SK-MEL-5 (cell line): ENCODE results near the gene EFCAB5. TPM values are rescaled to one million over a fixed set of nuclear protein-coding genes. Genes with fewer than 3 reads are reported as not detected.
"Not testable (repeated sequence)": the region's sequence is repeated elsewhere in the genome, so short reads cannot be mapped to it uniquely, and the experiment has no call there.

ENCODE experiments used
- DNase-seq: peaks from one replicate; pipeline ENCODE4 v3.0.0-alpha.2; 2016; ENCODE audit warnings: low read depth, low spot score
- in situ Hi-C: cut with HindIII; loops from 2 replicates; pipeline ENCODE4 v1.10.0; 2016; ENCODE audit warnings: low sequenced_read_pairs, high pct_unique_total_duplicates, low pct_unique_long_range_greater_than_20kb
- total RNA-seq: library from RNA; depleted of rRNA; stranded (reverse); fragments of >200 nt; shearing (Covaris generic); gene quantifications from 2 replicates; pipeline ENCODE4 v1.2.3, GENCODE V29; 2014

The EFCAB5 gene
- total RNA-seq, 1 experiment from 2014 or later, result 1.8 TPM

DNA sequence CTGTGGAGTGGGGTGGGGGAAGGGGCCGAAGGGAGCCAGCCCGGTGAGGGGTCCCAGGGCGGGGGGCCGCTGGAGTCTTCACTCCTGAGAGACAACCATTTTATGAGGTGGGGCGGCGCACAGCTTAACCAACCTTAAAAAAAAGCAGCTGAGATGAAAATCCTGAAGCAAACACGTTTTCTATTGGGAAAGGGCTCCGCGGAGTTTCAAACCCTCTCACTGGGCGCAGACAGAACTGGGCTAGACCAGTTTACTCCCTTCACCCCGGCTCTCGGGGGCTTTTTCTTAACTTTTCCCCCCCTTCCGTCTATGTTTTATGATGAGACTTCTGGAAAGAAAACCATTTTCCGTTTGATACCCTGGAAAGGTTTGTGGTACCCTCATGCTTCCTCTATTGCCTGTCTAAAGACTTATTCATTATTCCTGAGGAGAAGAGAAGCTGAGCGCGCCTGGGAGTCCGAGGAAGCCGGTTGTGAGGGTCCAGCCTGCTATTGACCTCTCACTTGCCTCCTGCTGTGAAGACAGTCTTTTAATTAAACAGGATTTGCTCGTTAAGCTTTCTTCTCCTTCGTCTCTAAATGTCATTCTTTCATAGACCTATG, 10.9 kb upstream of the EFCAB5 start:
- in situ Hi-C loops, result no loop called here

DNA sequence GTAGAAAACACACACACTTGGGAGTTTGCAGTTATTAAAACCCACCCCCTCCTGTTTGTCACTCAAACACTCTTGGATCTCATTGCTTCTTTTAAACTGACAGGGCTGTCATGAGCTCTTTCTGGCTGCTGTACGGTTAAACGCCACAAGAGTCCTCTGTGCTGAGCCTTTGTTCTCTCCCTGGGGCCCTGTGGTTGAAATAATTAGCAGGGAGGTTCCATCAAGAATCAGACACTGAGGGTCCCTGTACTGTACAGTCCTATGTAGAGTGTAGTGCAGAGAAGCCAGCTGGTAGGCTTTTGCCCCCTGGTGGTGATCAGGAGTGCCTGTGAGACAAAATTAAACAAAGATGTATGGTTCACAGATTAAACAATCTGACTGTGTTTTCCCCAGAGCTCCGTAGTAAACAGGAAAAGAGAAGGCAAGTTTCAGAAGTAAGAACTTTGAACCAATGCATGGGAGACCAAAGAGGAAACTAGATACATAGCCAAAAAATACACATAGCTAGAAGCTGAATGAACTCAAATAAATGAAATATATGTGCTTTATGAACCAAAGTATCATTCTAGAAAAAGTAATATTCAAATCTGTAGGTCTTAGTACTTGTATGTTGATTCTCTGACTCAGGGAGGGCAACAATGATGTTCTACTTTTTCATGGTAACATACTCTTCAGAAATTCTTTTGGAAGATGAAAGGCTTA, 10.1 kb upstream of the EFCAB5 start:
- in situ Hi-C loops, result no loop called here
- DNase-seq, result peak; percentile 99

More for the DNA sequence above, 10.9 kb upstream of the EFCAB5 start:
- DNase-seq, result no peak

DNA sequence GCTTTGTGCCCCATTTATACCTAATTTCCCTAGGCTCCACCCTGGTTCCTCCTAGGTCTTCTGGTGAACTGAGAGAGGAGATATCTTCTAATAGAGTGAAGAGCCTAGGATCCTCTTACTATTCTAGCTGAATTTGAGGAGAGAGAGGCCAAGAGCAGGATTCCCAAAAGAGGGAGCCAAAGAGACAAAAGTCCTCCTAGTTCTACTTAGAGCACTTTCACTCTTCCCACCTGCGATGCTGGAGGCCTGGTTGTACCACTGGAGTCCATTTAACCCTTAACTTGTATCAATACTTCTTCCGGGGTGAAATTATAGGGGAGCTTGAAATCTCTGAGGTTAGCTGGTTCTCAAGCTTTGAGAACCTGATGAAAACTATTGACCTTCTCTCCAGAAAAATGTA, 8.1 kb upstream of the EFCAB5 start:
- DNase-seq, result peak; percentile 80
- in situ Hi-C loops, result no loop called here

DNA sequence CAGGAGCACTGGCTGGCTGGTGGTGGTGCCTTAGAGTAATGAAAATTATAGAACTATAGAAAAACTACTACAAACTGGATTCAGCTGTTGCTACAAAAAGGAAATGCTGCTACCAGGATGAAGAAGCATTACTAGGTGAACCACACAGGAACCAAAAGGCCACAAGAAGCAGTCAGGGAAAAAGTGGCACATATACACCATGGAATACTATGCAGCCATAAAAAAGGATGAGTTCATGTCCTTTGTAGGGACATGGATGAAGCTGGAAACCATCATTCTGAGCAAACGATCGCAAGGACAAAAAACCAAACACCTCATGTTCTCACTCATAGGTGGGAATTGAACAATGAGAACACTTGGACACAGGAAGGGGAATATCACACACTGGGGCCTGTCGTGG, 5.5 kb upstream of the EFCAB5 start:
- in situ Hi-C loops, DNase-seq: not testable (repeated sequence)

DNA sequence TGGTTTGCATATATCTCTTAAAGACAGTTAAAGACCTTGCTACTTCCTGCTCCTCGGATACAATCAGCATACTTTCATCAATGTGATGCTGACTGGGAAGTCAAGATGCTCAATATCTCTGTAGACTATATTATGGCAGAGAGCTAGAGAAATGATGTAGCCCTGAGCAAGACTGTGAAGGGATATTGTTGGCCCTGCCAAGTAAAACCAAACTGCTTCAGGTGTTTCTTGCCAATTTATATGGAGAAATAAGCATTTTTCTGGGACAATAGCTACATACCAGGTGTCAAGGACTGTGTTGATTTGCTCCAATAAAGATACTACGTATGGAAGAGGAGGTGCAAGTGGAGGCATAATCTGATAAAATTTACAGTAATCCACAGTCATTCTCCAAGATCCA, 4.7 kb upstream of the EFCAB5 start:
- in situ Hi-C loops, result no loop called here
- DNase-seq, result no peak

DNA sequence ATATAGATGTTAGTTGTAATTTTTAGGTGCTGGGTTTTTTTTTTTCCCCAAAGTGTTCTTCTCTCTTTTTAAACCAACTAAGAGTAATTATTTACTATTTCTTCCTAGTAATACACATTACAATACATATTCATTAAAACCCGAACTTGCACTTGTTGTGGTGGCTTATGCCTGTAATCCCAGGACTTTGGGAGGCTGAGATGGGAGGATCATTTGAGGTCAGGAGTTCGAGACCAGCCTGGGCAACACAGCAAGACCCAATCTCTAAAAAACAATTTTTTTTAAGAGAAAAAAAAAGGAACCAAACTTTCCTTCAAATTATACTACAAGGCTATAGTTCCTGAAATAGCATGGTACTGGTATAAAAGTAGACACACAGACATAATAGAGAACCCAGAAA, 3.8 kb downstream of the EFCAB5 start:
- no peak for DNase-seq
- in situ Hi-C loops, result no loop called here

DNA sequence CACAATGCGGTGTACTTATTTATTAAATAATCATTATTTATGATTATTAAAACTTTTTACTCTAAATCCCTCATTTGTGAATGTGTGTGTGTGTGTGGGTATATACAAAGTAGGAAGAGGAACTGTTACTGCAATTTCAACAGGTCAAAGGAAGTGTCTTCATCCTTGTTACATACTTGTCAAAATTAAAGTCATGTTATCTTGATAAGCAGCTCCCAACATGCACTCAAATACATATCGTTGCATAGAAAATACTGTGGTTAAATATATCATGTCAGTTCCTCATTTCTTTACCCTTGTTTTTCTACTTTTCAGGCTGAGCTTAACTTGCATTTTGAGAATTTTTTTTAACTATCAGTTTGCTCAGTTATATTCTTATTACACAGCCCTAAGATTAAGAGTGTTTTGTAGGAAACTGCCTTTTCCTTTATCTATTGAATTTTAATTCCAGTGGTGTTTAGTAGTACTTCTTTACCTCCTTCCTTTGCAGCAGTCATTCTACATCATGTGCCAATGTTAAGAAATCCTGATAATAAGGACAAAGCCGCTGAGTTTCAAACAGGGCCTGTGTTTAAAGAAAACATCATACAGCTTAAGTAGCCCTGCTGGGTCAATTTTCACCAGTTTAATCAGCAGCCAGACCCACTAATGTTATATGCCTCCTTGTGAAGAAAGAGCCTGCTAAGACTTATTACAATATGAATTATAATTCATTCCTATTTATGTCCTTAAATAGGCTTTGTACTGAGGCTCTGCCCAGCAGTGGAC, 7.2 kb downstream of the EFCAB5 start:
- DNase-seq, result no peak
- in situ Hi-C loops, result no loop called here

DNA sequence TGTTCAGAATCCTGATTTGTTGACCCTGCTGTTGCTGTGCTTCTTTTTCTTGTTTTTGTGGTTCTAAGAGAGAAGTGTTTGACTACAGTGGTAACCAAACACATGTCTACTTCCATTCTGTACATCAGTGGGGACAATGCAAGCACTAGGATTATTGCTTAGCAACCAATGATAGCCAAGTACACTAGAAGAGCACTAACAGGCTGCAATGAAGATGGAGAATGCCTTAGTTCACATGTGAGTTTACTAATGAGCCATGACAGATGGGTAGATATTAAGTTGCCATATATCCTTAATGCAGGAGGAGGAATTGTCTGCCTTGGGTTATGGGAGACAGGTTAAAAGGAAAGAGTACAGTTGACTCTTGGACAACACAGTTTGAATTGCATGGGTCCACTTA, 8.3 kb downstream of the EFCAB5 start:
- DNase-seq, result no peak
- in situ Hi-C loops, result no loop called here

DNA sequence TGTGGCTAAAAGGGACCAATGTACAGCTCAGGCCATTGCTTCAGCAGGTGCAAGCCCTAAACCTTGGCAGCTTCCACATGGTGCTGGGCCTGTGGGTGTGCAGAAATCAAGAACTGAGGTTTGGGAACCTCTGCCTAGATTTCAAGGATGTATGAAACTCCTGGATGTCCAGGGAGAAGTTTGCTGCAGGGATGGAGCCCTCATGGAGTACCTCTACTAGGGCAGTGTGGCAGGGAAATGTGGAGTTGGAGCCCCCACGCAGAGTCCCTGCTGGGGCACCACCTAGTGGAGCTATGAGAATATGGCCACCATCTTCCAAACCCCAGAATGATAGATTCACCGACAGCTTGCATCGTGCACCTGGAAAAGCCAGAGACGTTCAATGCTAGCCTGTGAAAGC, 13.0 kb downstream of the EFCAB5 start:
- in situ Hi-C loops, result no loop called here

DNA sequence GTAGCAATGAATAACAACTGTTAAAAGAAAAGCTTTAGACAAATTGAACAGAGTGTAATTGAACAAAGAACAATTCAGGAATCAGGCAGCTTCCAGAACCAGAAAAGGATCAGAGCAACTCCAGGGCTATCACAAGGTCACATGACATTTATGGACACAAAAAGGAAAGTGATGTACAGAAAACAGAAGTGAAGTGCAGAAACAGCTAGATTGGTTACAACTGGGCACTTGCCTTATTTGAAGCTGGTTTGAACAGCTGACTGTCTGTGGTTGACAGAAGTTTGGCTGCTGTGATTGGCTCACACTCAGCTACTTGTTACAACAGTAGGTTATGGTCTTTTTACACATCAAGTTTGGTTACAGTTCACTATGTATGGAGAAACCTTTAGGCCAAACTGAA, 14.8 kb downstream of the EFCAB5 start:
- peak; percentile 18 for DNase-seq
- in situ Hi-C loops, result no loop called here

More for the DNA sequence above, 13.0 kb downstream of the EFCAB5 start:
- DNase-seq, result no peak

DNA sequence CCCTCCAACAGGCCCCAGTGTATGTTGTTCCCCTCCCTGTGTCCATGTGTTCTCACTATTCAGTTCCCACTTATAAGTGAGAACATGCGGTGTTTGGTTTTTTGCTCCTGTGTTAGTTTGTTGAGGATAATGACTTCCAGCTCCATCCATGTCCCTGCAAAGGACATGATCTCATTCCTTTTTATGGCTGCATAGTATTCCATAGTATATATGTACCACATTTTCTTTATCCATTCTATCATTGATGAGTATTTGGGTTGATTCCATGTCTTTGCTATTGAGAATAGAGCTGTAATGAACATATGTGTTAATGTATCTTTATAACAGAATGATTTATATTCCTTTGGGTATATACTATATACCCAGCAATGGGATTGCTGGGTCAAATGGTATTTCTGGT, 16.1 kb downstream of the EFCAB5 start:
- DNase-seq, in situ Hi-C loops: not testable (repeated sequence)

DNA sequence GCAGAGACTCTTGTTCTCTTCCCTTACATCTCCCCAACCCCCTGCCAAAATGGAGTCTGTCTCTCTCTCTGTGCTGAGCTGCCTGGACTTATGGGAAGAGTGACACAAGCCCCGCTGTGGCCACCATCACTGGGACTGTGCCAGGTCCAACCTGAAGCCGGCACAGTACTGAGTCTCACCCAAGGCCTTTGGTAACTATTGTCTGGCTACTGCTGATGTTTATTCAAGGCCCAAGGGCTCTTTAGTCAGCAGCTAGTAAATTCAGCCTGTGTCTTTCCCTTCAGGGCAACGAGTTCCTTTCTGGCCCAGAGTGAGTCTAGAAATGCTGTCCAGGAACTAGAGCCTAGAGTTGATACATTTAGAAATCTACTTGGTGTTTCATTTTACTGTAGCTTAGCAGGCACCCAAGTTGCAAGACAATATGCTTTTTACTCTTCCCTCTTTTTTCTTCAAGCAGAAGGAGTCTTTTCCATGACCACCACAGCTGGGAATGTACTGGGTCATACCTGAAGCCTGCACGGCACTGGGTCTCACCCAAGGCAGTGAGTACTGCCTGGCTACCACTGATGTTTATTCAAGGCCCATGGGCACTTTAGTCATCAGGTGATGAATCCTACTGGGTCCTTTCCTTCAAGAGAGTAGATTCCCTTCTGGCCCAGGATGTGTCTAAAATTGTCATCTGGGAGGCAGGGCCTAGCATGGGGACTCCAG, 17.7 kb downstream of the EFCAB5 start:
- no peak for DNase-seq
- in situ Hi-C loops, result no loop called here

DNA sequence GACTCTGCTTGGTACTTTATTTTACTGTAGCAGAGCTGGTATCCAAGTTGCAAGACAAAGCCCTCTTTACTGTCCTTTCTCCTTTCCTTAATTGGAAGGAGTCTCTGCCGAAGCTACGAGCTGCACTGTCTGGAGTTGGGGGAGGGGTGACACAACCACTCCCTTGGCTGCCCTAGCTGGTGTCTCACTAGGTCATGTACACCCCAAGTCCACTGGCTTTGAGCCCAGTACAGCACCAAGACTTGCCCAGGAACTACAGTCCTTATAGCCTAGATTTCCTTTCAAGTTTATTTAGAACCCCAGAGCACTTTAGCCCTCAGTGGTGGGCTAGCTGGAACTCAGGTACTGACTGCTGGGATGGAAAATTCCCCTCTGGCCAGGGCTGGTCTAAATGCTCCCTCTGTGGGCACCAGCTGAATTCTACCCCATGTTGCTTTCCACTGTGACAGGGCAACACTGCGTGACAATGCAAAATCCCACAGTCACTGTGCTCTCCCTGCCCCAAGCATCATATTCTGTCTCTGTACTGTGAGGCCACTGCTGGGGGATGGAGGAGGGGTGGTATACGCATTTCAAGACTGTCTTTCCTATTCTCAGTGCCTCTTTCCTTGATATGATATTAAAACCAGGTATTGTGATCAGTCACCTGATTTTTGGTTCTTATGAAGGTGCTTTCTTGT, 18.4 kb downstream of the EFCAB5 start:
- no peak for DNase-seq
- in situ Hi-C loops, result no loop called here

DNA sequence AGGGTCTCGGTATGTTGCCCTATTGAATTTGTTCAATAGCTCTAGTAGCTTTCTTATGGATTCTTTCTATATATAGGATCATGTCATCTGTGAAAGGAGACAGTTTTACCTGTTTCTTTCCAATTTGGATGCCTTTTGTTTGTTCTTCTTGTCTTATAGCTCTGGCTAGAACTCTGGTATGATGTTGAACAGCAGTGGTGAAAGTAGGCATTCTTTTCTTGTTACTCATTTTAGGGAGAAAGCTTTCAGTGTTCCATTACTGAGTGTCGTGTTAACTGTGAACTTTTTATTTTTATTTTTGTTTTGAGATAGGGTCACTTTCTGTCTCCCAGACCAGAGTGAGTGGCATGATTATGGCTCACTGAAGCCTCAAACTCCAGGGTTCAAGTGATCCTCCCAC, 21.2 kb downstream of the EFCAB5 start:
- DNase-seq, result no peak
- in situ Hi-C loops, result no loop called here

DNA sequence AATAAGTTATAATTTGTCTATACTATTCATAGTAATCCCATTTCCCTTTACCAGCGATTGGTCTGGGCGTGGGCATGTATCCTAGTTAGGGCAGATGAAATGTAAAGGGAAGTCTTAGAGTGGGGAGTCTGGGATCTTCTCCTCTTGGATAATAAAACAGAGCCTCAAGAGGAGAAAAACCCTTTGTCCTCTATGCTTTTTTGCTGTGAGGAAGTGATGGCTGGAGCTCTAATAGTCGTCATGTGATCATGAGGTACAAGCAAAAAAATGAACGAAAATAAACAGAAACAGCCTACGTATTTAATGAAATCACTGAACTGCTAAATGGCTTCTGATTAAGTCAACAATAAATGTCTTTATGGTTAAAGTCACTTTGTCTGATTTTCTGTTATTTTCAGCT, 26.8 kb downstream of the EFCAB5 start:
- in situ Hi-C loops, result no loop called here
- DNase-seq, result peak; percentile 72

DNA sequence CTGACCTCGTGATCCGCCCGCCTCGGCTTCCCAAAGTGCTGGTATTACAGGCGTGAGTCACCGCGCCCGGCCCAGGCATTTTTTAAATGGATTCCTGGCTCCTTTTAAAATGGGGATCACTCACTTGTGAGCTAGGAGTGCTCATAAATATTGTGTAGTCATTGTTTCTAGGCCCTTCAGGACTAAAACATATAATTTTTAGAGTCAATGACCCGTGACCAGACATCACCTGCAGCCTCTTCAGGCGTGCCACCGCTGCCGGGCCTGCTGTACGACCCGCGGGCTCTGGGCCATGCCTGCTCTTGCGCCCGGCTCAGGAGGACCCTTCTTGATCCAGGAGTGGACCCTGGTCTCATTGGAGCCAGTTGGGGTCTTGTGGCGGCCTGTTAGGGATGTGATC, 30.8 kb downstream of the EFCAB5 start:
- in situ Hi-C loops, result no loop called here
- DNase-seq, result no peak

DNA sequence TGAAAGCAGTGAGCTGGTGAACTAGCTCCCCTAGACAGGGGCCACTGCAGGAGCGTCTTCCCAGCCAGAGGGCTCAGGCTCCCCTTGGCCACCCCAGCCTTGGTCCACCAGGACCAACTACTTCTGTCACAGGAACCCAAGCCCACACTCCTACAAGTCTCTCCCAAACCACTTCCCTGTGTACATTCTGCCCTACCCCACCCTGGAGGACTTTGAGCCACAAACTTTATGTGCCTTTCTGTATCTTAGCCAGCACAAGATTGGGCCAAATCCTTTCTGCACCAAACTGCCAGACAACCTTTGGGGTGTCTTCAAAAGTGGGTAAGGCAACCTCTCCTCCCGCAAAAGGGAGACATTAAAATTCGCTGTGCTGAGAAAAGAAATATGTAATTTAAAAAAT, 31.6 kb downstream of the EFCAB5 start:
- in situ Hi-C loops, result no loop called here
- DNase-seq, result no peak

DNA sequence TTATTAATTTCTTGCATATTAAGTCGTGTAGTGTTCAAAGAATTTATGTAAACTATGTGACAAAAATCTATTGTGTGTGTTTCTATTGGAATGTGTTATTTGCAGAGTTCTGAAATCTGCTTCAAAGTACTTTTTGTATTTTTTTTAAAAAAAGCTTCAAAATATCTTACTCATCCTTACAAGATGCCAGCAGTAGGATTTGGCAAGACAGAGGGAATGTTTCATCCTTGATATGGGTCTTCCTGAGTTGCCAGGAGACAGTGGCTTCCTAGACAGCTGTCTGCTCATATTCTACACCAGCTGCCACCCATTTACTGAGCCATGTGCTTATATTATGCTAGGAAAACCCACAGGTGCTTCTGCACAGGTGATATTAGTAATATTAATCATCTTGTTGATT, 36.4 kb downstream of the EFCAB5 start:
- in situ Hi-C loops, result no loop called here

More for the DNA sequence above, 36.4 kb downstream of the EFCAB5 start:
- DNase-seq, result no peak
